Peyer's patch (tissue), 4 donors: ENCODE results near the gene SERHL2.
"Not testable (repeated sequence)": the region's sequence is repeated elsewhere in the genome, so short reads cannot be mapped to it uniquely, and the experiment has no call there.

Source experiments
- CTCF ChIP-seq, 6 experiments: fragments of 450-650 bp in 4 of 6; fragments of 200-600 bp in 2 of 6; sonication (generic) in 1 of 6; IDR thresholded peaks; one replicate each; pipeline ENCODE4 v1.5.1; 2017 to 2019; ENCODE audit warnings: antibody characterized with exemption in 6 of 6, mild to moderate bottlenecking in 3 of 6, moderate library complexity in 1 of 6
- POLR2A ChIP-seq, 2 donors: fragments of 450-650 bp; IDR thresholded peaks; one replicate each; pipeline ENCODE4 v1.5.1; 2017; ENCODE audit warnings: antibody characterized with exemption in 2 of 2, mild to moderate bottlenecking in 2 of 2, moderate library complexity in 2 of 2

- TF ChIP-seq POLR2A, CTCF (IDR thresholded peaks at IDR 0.05): not testable (repeated sequence)
Observed at GRCh38 chr22:42581194-42581761, 27.5 kb downstream of the SERHL2 start.
